ENCODE results near the gene SLITRK1. TPM values are rescaled to one million over a fixed set of nuclear protein-coding genes. Genes with fewer than 3 reads are reported as not detected.

Gene SLITRK1
- total and polyA plus RNA-seq, 9 of the 15 experiments (the other 6 are each of a cell fraction or from before 2014, with no cell fraction given), result not detected

- TF ChIP-seq ZNF347 (CRISPR knock-in tag; IDR thresholded peaks at IDR 0.05; ENCODE audit: low read depth), result no peak
- TF ChIP-seq NFRKB (IDR thresholded peaks at IDR 0.05; ENCODE audit: low read depth), result no peak
- TF ChIP-seq ELK3 (CRISPR knock-in tag; IDR thresholded peaks at IDR 0.05), result no peak
- no peak for TF ChIP-seq MCM5 (IDR thresholded peaks at IDR 0.05; ENCODE audit: low read depth)
- TF ChIP-seq GATA2 (CRISPR knock-in tag; IDR thresholded peaks at IDR 0.05), result no peak
- TF ChIP-seq CUX1 (CRISPR knock-in tag; IDR thresholded peaks at IDR 0.05), result no peak
- no peak for TF ChIP-seq EP300 (IDR thresholded peaks at IDR 0.05; ENCODE audit: low read length)
- TF ChIP-seq ZNF140 (CRISPR knock-in tag; IDR thresholded peaks at IDR 0.05), result no peak
- TF ChIP-seq TBP (optimal IDR thresholded peaks at IDR 0.05; ENCODE audit: low read depth, low read length), result no peak
- TF ChIP-seq RBBP5 (IDR thresholded peaks at IDR 0.05; ENCODE audit: borderline replicate concordance, insufficient read depth, low read length, poor library complexity, severe bottlenecking), result no peak
- no peak for TF ChIP-seq XRCC5 (IDR thresholded peaks at IDR 0.05; ENCODE audit: low read depth, low read length)
- TF ChIP-seq MCM3 (IDR thresholded peaks at IDR 0.05), result no peak
- FAIRE-seq (no peak), ATAC-seq (no peak), DNase-seq (ENCODE audit: extremely low read depth in 1 of 4, low spot score in 3 of 4) (no peak)
- Histone ChIP-seq H3K9me1 (ENCODE audit: control insufficient read depth, insufficient read depth, low read length) (no peaks in the 10 kb centered on the region), H3K79me2 (ENCODE audit: control insufficient read depth, insufficient read depth, low read length) (no peaks in the 10 kb centered on the region), H3K36me3 (ENCODE audit: control insufficient read depth, insufficient read depth, low read length) (no peaks in the 10 kb centered on the region), H3K9ac (ENCODE audit: insufficient read depth in 1 of 2, low read depth in 2 of 2, low read length in 2 of 2) (no peak overlapping the region), H3K9me3 (replicated peaks; ENCODE audit: control insufficient read depth, insufficient read depth, low read depth, low read length) (no peaks in the 10 kb centered on the region), H3K4me3 (no peak overlapping the region), H3K27me3 (ENCODE audit: control insufficient read depth in 2 of 2, insufficient read depth in 2 of 2, low read length in 2 of 2) (no peaks in the 10 kb centered on the region), H4K20me1 (replicated peaks; ENCODE audit: control insufficient read depth, insufficient read depth, low read length) (no peaks in the 10 kb centered on the region), H3K4me2 (ENCODE audit: insufficient read depth, low read length) (no peak overlapping the region), H3K27ac (ENCODE audit: extremely low read depth, low read depth, low read length) (no peak overlapping the region), H3K4me1 (replicated peaks in 1 of 2; ENCODE audit: control insufficient read depth in 2 of 2, insufficient read depth in 2 of 2, low read length in 2 of 2) (no peaks in the 10 kb centered on the region), H2AFZ (ENCODE audit: low read depth, low read length) (no peak overlapping the region)
- no TSS peak for BruUV-seq (replicated peaks)
- in situ Hi-C loops (cut with MboI) (no loop called here), intact Hi-C loops (cut with micrococcal nuclease) (no loop called here)
- 3% methylated on average over 3 of the region's 3 CpGs for WGBS (ENCODE audit: insufficient coverage, low coverage, missing lambda C conversion rate)
- ChIA-PET POLR2A (no interaction called here), CTCF (ENCODE audit: low intra/inter-chr PET ratio) (no interaction called here)
These were observed 5.7 kb downstream of the SLITRK1 start for GRCh38 chr13:83876546-83876945.
